MM.1S (cell line): ENCODE results near the gene CEP85L.

Experiments
- DNase-seq: peaks from one replicate; pipeline ENCODE4 v3.0.0-alpha.2; 2015
- H2AFZ ChIP-seq: fragments of 300-600 bp; sonication (generic); 2 replicates; pipeline ENCODE4 v1.6.0; 2016; ENCODE audit warnings: antibody characterized with exemption, low read length
- H3F3A ChIP-seq: fragments of 300-600 bp; sonication (generic); 2 replicates; pipeline ENCODE4 v1.6.1; 2016; ENCODE audit warnings: mild to moderate bottlenecking, antibody characterized with exemption, low read length, moderate library complexity, mixed read lengths; ENCODE audit not compliant: insufficient read depth
- H3K27ac ChIP-seq: fragments of 300-600 bp; sonication (generic); 2 replicates; pipeline ENCODE4 v1.5.1; 2016; ENCODE audit warnings: mild to moderate bottlenecking, low read length
- H3K27me3 ChIP-seq: fragments of 300-600 bp; sonication (generic); replicated peaks from 2 replicates; pipeline ENCODE4 v1.6.0; 2016; ENCODE audit warnings: low read length; ENCODE audit not compliant: insufficient read depth
- H3K36me3 ChIP-seq: fragments of 300-600 bp; sonication (generic); replicated peaks from 2 replicates; pipeline ENCODE4 v1.6.1; 2016; ENCODE audit warnings: mild to moderate bottlenecking, low read length, mixed read lengths; ENCODE audit not compliant: insufficient read depth
- H3K4me1 ChIP-seq: fragments of 300-600 bp; sonication (generic); 2 replicates; pipeline ENCODE4 v1.6.1; 2016; ENCODE audit warnings: low read length, mixed read lengths
- H3K4me2 ChIP-seq: fragments of 300-600 bp; sonication (generic); 2 replicates; pipeline ENCODE4 v1.6.0; 2016; ENCODE audit warnings: low read depth, low read length
- H3K4me3 ChIP-seq: fragments of 300-600 bp; sonication (generic); 2 replicates; pipeline ENCODE4 v1.5.1; 2016; ENCODE audit warnings: low read length, mixed read lengths
- H3K79me2 ChIP-seq: fragments of 300-600 bp; sonication (generic); 2 replicates; pipeline ENCODE4 v1.6.1; 2016; ENCODE audit warnings: mixed run types, low read length, mixed read lengths
- H3K9ac ChIP-seq: fragments of 300-600 bp; sonication (generic); 2 replicates; pipeline ENCODE4 v1.6.1; 2016; ENCODE audit warnings: low read length, mixed read lengths
- H3K9me2 ChIP-seq: fragments of 300-600 bp; sonication (generic); replicated peaks from 2 replicates; pipeline ENCODE4 v1.6.1; 2016; ENCODE audit warnings: mild to moderate bottlenecking, low read length, mixed read lengths; ENCODE audit not compliant: insufficient read depth
- H3K9me3 ChIP-seq: fragments of 300-600 bp; sonication (generic); replicated peaks from 2 replicates; pipeline ENCODE4 v1.6.1; 2016; ENCODE audit warnings: mild to moderate bottlenecking, low read length, mixed read lengths; ENCODE audit not compliant: insufficient read depth
- H4K20me1 ChIP-seq: fragments of 300-600 bp; sonication (generic); 2 replicates; pipeline ENCODE4 v1.6.1; 2016; ENCODE audit warnings: mild to moderate bottlenecking, low read length, moderate library complexity, mixed read lengths; ENCODE audit not compliant: insufficient read depth
- EZH2 ChIP-seq: fragments of 300-600 bp; sonication (generic); optimal IDR thresholded peaks from 2 replicates; pipeline ENCODE3; 2017; ENCODE audit warnings: low read depth, mild to moderate bottlenecking, antibody characterized with exemption, low read length, mixed read lengths
- EZH2phosphoT487 ChIP-seq: fragments of 300-600 bp; sonication (generic); IDR thresholded peaks from 2 replicates; pipeline ENCODE4 v1.6.1; 2018; ENCODE audit warnings: antibody characterized with exemption, low read length
- TF ChIP-seq, protein P1 (sequence below): fragments of 300-600 bp; sonication (generic); IDR thresholded peaks from 2 replicates; pipeline ENCODE4 v1.5.1; 2016; ENCODE audit warnings: antibody characterized with exemption, low read length, mixed read lengths

CEP85L gene

DNA sequence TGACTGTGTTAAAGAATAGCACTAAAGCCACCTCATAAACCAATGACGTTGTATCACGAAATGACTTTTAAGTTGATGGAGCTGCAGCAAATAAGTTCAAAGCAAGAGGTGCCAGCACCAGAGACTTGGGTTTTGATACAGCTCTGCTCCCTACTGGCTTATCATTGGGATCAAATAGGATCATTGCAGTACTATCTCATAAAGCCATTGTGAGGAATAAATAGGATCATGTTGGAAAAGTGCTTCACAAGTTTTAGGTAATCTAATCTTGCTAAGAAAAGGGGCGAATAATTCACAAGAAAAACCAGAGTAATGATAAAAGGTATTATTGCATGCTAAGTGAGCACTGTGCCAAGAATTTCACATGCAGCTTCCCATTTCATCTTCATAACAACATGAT, 10.4 kb upstream of the CEP85L start:
- Histone ChIP-seq H3K9ac (no peak overlapping the region), H3K27me3 (no peaks in the 10 kb centered on the region), H3K4me2 (no peak overlapping the region), H2AFZ (no peak overlapping the region), H3F3A (no peaks in the 10 kb centered on the region), H3K4me3 (no peak overlapping the region), H3K4me1 (0 out of 2 replicates have a peak, but pooled peaks cover 6% of the 10 kb centered on the region), H3K9me3 (no peaks in the 10 kb centered on the region), H3K27ac (no peak overlapping the region), H3K36me3 (no peaks in the 10 kb centered on the region), H4K20me1 (no peaks in the 10 kb centered on the region), H3K79me2 (no peaks in the 10 kb centered on the region), H3K9me2 (no peaks in the 10 kb centered on the region)
- no peak for DNase-seq
- TF ChIP-seq EZH2 (no peak), EZH2phosphoT487 (no peak)
- TF ChIP-seq, protein P1, sequence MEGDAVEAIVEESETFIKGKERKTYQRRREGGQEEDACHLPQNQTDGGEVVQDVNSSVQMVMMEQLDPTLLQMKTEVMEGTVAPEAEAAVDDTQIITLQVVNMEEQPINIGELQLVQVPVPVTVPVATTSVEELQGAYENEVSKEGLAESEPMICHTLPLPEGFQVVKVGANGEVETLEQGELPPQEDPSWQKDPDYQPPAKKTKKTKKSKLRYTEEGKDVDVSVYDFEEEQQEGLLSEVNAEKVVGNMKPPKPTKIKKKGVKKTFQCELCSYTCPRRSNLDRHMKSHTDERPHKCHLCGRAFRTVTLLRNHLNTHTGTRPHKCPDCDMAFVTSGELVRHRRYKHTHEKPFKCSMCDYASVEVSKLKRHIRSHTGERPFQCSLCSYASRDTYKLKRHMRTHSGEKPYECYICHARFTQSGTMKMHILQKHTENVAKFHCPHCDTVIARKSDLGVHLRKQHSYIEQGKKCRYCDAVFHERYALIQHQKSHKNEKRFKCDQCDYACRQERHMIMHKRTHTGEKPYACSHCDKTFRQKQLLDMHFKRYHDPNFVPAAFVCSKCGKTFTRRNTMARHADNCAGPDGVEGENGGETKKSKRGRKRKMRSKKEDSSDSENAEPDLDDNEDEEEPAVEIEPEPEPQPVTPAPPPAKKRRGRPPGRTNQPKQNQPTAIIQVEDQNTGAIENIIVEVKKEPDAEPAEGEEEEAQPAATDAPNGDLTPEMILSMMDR = no peak

DNA sequence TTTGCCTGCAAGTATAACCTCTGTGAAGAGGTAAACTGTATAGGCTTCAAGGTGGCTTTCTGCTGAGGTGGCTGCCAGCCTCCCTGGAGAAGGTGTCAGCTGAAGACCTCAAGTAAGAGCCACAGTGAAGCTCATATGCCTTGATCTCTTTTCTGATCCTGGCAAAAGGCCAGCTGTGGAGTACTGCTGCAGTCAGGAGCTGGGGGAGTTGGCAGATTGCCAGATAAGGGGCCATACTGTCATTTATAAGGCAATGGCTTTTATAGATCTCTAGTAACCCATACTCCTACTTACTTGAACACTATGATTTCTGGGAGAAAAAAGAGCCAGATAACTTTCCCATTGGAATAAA, 8.8 kb upstream of the CEP85L start:
- TF ChIP-seq EZH2phosphoT487 (no peak), EZH2 (no peak)
- TF ChIP-seq, protein P1 = no peak
- no peak overlapping the region for H3K27ac ChIP-seq
- H3K36me3 ChIP-seq = no peaks in the 10 kb centered on the region
- H3K4me3 ChIP-seq = no peak overlapping the region
- H3K9me3 ChIP-seq = no peaks in the 10 kb centered on the region
- H3K9ac ChIP-seq = no peak overlapping the region
- DNase-seq = peak; percentile 52
- no peaks in the 10 kb centered on the region for H3K9me2 ChIP-seq
- peaks cover 13% of the 10 kb centered on the region for H3K4me1 ChIP-seq
- no peaks in the 10 kb centered on the region for H3F3A ChIP-seq
- H2AFZ ChIP-seq = no peak overlapping the region
- no peaks in the 10 kb centered on the region for H3K27me3 ChIP-seq
- H3K79me2 ChIP-seq = no peaks in the 10 kb centered on the region
- no peaks in the 10 kb centered on the region for H4K20me1 ChIP-seq
- no peak overlapping the region for H3K4me2 ChIP-seq

DNA sequence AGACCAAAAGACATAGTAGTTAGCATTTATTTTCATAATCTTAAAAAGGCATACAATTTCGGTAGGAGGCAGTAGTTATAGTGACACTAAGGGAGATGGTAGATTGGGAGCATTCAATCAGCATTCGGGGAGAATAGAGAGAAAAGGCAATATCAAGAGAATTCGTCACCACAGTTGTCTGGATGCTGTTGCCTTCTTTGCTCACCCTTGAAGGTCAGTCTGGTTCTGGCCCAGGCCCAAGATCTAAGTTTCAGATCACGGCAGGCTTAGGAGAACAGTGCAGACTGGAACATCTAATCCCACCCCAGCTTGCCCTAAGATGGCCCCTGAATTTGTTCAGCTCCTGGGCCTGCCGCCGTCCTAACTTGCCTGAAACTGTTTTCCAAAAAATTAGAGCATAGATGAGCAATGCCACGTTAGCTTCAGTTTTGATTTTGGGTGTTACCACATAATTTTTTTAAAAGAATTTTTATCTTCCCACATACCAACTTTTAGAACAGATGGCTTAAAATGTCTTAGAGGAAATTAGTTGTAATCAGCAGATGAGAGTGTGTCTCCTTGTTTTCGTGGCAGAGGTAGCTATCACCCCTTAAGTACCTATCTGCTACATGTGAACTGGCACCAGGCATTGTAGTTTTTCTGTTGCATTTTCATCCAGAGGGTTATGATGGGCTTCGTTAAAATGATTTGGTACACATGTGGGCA, 8.3 kb upstream of the CEP85L start:
- Histone ChIP-seq H3K9me3 (no peaks in the 10 kb centered on the region), H3F3A (no peaks in the 10 kb centered on the region), H3K36me3 (no peaks in the 10 kb centered on the region), H4K20me1 (no peaks in the 10 kb centered on the region), H2AFZ (no peak overlapping the region), H3K27ac (no peak overlapping the region), H3K27me3 (no peaks in the 10 kb centered on the region), H3K4me3 (no peak overlapping the region), H3K4me2 (no peak overlapping the region), H3K4me1 (peaks cover 13% of the 10 kb centered on the region), H3K9ac (no peak overlapping the region), H3K9me2 (no peaks in the 10 kb centered on the region), H3K79me2 (no peaks in the 10 kb centered on the region)
- DNase-seq = no peak
- TF ChIP-seq, protein P1 = no peak
- TF ChIP-seq EZH2 (no peak), EZH2phosphoT487 (no peak)
